Astrocyte of the spinal cord (primary cell): ENCODE results near the gene MET.
A peak's percentile ranks its signal among the peaks of the same experiment; 100 is the strongest.

ENCODE experiments used
- DNase-seq: peaks from one replicate; pipeline ENCODE4 v3.0.0; 2011; ENCODE audit warnings: low read depth, low spot score
- H3K4me3 ChIP-seq: 2 replicates; pipeline ENCODE4 v1.5.1; 2011; ENCODE audit warnings: low read depth, mild to moderate bottlenecking, low read length, moderate library complexity
- CTCF ChIP-seq: IDR thresholded peaks from 2 replicates; pipeline ENCODE4 v1.5.1; 2012; ENCODE audit warnings: low read depth, mild to moderate bottlenecking, low read length, inconsistent platforms
- in situ Hi-C: cut with HindIII; loops from 2 replicates; pipeline ENCODE4 v1.10.0; 2017; ENCODE audit warnings: low sequenced_read_pairs

MET gene

GRCh38 chr7:116672596-116673456 is 830 bp downstream of the MET start:
- in situ Hi-C loops = no loop called here
- DNase-seq = no peak
- TF ChIP-seq CTCF = no peak
- H3K4me3 ChIP-seq = peak overlapping the region; percentile 86

DNA sequence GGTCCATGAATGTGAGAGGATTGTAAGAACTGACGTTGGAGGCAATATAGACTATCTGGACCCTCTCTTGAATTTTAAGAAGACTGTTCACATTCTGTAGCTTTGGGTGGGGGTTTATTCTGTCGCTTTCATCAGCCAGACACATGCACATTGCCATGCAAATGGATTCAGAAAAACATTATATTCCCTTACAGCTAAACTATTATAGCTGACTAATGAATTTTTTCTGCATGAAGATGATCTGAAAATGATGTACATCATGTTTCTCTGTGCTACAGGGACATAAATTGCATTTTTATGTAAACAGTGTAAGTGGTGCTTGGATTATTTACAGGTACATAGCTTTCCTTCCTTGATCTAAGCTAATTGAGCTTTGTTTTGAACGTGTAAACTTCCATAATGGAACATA is 1.5 kb downstream of the MET start:
- TF ChIP-seq CTCF = no peak
- DNase-seq = no peak
- in situ Hi-C loops = no loop called here
- peak overlapping the region; percentile 86 for H3K4me3 ChIP-seq

DNA sequence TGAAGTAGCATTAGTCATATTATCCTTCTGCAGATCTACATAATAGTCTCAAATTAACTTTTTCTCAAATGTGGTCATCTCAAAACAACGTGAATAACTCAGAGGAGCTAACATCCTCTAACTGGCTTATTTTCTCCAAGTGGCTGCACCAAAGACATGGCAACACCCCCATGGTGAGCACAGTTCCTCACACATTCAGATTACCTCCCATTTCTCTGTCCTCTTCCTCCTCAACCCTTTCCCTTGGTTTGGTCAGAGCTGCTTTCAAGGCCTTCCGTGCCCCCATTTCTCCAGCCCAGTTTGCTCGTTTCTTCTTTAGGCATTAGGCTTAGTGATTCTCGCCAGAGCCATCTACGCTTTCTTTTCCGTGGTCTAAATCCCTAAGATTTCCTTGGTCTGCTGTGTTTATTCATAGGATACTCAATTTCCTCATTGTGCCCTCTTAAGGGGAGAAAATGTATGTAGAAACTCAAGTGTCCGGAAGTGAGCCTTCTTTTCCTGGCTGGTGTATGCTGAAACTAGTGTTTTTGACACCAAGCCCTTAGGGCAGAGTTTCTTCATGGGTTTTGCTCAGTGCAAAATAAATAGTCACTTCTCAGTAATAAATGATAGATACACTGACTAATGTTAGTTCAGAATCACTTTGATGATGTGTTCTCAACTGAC is 2.6 kb downstream of the MET start:
- H3K4me3 ChIP-seq = no peak overlapping the region
- in situ Hi-C loops = no loop called here
- no peak for TF ChIP-seq CTCF
- DNase-seq = peak; percentile 55

- TF ChIP-seq CTCF = no peak
Measured at GRCh38 chr7:116675812-116676355, 3.9 kb downstream of the MET start.

GRCh38 chr7:116678780-116679179 is 6.8 kb downstream of the MET start:
- in situ Hi-C loops = no loop called here
- DNase-seq = no peak
- no peak for TF ChIP-seq CTCF
- no peak overlapping the region for H3K4me3 ChIP-seq

More at GRCh38 chr7:116675812-116676355, 3.9 kb downstream of the MET start:
- no peak overlapping the region for H3K4me3 ChIP-seq
- DNase-seq = no peak
- in situ Hi-C loops = no loop called here

DNA sequence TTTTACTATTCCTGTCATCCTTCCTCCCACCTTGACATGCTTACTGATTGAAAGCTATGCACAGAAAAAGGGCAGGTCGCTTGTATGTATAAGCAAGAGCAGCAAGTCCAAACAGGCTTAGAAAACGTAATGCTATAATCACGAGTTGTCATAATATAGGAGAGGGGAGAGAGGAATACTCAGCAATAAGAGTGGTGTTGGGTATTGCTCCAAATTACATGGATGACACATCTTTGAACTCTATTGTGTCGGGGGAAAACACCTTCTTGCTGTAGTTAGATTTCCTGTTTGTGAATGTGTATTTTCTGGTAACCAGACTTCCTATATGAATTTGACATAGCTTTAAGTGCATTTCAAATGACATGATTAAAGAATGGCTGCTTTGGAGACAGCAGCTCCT is 7.5 kb downstream of the MET start:
- no peak for DNase-seq
- TF ChIP-seq CTCF = no peak
- H3K4me3 ChIP-seq = no peak overlapping the region
- in situ Hi-C loops = no loop called here
